Spleen (tissue), 7 donors: ENCODE measurements around the gene CRYL1.

Experiments used
- CTCF ChIP-seq, 11 experiments: fragments of 200-600 bp in 7 of 11; fragments of 450-650 bp in 4 of 11; sonication (generic) in 4 of 11; IDR thresholded peaks in 8 of 11; conservative IDR thresholded peaks in 3 of 11; 1 replicate in 7 of 11; 2 replicates in 4 of 11; pipeline versions ENCODE4 v1.4.0 to v1.8.0; 2016 to 2021; ENCODE audit warnings: antibody characterized with exemption in 11 of 11, inconsistent platforms in 4 of 11, mild to moderate bottlenecking in 1 of 11
- POLR2A ChIP-seq, 3 donors: fragments of 450-650 bp; IDR thresholded peaks; one replicate each; pipeline ENCODE4 v1.5.1; 2017; ENCODE audit warnings: antibody characterized with exemption in 3 of 3, mild to moderate bottlenecking in 1 of 3
- POLR2AphosphoS5 ChIP-seq, 3 donors: sonication (generic); formaldehyde crosslinking; IDR thresholded peaks; one replicate each; pipeline ENCODE4 v1.5.1; 2017; ENCODE audit warnings: antibody characterized with exemption in 3 of 3
- donor health status: DM: no; HTN: no; CAD: no; lungs with moderate emphysema.
- donor health status: DM: no; HTN: no; CAD: no.
- donor health status: DM: no; HTN: no; CAD: no.

- TF ChIP-seq CTCF (IDR thresholded peaks at IDR 0.05 in 8 of 11, conservative IDR thresholded peaks at IDR 0.05 in 3 of 11), result no peak
- TF ChIP-seq POLR2AphosphoS5 (IDR thresholded peaks at IDR 0.05), result no peak
- no peak for TF ChIP-seq POLR2A (IDR thresholded peaks at IDR 0.05)
Observed at GRCh38 chr13:20514866-20515265, 10.8 kb downstream of the CRYL1 start.
